Neural progenitor cell (in vitro differentiated cells): Measurements from ENCODE around the gene PBX3.

Experiments
- EZH2 ChIP-seq: fragments of 200-600 bp; sonication (generic); IDR thresholded peaks from 2 replicates; pipeline ENCODE4 v1.6.1; 2017; ENCODE audit warnings: antibody characterized with exemption, mild to moderate bottlenecking, moderate library complexity
- EZH2phosphoT487 ChIP-seq: fragments of 200-600 bp; sonication (generic); IDR thresholded peaks from 2 replicates; pipeline ENCODE4 v1.6.1; 2017; ENCODE audit warnings: antibody characterized with exemption
- TF ChIP-seq, protein P1 (sequence below): fragments of 200-600 bp; sonication (generic); IDR thresholded peaks from 2 replicates; pipeline ENCODE4 v1.5.1; 2017; ENCODE audit warnings: antibody characterized with exemption, mild to moderate bottlenecking

DNA sequence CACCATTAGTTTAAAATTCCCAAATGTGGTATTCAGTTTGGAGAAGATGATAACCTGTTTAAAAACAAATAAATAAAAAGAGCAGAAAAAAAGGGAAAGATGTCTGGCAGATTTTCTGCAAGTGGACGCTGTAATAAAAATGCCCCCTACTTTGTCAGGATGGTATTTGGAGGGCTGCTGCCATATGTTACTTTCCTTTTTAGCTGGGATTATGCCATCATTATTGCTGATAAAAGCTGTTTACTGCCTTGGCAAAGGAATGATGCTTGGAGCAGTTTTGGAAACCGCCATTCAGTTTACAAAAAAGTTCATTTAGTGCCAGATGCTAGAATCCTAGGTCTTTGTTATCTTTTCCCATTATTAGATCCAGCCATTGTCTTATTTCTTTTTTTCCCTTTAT, 104.8 kb downstream of the PBX3 start:
- TF ChIP-seq, protein P1, sequence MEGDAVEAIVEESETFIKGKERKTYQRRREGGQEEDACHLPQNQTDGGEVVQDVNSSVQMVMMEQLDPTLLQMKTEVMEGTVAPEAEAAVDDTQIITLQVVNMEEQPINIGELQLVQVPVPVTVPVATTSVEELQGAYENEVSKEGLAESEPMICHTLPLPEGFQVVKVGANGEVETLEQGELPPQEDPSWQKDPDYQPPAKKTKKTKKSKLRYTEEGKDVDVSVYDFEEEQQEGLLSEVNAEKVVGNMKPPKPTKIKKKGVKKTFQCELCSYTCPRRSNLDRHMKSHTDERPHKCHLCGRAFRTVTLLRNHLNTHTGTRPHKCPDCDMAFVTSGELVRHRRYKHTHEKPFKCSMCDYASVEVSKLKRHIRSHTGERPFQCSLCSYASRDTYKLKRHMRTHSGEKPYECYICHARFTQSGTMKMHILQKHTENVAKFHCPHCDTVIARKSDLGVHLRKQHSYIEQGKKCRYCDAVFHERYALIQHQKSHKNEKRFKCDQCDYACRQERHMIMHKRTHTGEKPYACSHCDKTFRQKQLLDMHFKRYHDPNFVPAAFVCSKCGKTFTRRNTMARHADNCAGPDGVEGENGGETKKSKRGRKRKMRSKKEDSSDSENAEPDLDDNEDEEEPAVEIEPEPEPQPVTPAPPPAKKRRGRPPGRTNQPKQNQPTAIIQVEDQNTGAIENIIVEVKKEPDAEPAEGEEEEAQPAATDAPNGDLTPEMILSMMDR, result no peak
- TF ChIP-seq EZH2 (no peak), EZH2phosphoT487 (no peak)
